ENCODE measurements around the gene TGM6. TPM values are rescaled to one million over a fixed set of nuclear protein-coding genes. Genes with fewer than 3 reads are reported as not detected.
"Not testable (repeated sequence)": the region's sequence is repeated elsewhere in the genome, so short reads cannot be mapped to it uniquely, and the experiment has no call there.

TGM6 gene
- total RNA-seq, 4 donors from 2014 or later = not detected

DNA sequence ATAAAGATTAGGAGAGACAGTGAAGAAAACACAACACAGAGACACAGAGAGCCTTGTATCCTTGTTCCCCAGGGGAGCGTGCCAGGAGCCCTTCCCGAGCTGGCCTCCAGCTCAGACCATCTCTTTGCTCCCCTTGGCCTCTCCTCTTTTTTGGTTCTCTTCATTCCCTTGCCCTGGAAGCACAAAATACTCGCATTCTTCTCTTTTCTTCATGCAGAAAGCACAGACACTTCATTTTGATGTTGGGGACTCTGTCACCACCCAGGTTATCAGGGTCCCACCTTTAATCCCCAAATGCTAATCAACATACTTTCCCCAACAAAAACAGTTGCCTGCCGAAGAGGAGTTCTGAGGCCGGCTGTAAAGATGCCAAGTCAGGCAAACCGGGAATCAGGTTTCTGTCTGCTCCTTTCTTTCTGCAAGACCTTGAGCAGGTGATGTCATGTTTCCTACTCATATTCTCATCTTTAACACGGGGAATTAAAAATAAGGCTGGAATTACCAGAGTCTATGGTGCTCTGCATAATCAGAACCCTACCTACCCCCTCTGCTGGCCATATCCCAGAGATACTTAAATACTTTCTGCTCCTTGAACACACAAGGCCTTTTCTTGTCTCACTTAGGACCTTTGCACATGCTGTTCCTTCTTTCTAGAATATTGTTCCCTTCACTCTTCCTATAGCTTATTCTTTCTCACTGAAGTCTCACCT is 21.7 kb downstream of the TGM6 start:
- DNase-seq (ENCODE audit: low spot score) (no peak), ATAC-seq (ENCODE audit: low FRiP score) (no peak)
- no peak for TF ChIP-seq CTCF (IDR thresholded peaks at IDR 0.05)

GRCh38 chr20:2403291-2404052 is 22.8 kb downstream of the TGM6 start:
- no peak for ATAC-seq (ENCODE audit: low FRiP score)
- TF ChIP-seq CTCF (IDR thresholded peaks at IDR 0.05) = no peak
- DNase-seq (ENCODE audit: low spot score) = no peak

DNA sequence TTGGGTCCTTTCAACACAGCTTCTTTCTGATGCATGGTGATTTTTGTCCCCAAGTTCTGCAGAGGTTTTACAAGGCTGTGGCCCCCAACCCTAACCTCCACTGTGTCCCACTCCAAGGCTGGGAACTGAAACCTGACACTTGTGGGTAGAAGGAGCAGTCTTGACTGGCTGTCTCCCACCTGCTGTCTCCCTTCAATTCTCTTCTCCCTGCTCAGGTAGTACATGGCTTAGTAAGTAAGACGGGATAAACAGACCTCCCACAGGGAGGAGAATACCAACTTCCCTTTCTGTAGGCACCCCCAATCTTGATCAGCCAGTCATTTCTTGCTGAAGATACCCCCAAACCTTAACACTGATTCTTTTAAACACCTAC is 25.0 kb downstream of the TGM6 start:
- TF ChIP-seq CTCF (IDR thresholded peaks at IDR 0.05) = no peak
- ATAC-seq (ENCODE audit: low FRiP score) = no peak

DNA sequence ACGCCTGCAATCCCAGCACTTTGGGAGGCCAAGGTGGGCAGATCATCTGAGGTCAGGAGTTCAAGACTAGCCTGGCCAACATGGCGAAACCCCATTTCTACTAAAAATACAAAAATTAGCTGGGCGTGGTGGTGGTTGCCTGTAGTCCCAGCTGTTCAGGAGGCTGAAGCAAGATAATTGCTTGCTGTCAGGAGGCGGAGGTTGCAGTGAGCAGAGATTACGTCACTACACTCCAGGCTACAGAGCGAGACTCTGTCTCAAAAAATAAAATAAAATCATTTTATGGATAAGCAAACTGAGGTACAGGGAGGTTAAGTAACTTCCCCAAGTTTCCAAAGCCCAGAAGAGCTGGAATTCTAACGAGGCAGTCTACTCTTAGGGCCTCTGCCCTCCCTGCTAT is 26.7 kb downstream of the TGM6 start:
- not testable (repeated sequence) for ATAC-seq (ENCODE audit: low FRiP score); DNase-seq (ENCODE audit: low spot score)

More for the DNA sequence above, 25.0 kb downstream of the TGM6 start:
- DNase-seq (ENCODE audit: low spot score) = no peak

- no peak for ATAC-seq (ENCODE audit: low FRiP score)
- TF ChIP-seq CTCF (IDR thresholded peaks at IDR 0.05) = no peak
- DNase-seq (ENCODE audit: low spot score) = no peak
Observed at GRCh38 chr20:2408111-2408510, 27.4 kb downstream of the TGM6 start.

DNA sequence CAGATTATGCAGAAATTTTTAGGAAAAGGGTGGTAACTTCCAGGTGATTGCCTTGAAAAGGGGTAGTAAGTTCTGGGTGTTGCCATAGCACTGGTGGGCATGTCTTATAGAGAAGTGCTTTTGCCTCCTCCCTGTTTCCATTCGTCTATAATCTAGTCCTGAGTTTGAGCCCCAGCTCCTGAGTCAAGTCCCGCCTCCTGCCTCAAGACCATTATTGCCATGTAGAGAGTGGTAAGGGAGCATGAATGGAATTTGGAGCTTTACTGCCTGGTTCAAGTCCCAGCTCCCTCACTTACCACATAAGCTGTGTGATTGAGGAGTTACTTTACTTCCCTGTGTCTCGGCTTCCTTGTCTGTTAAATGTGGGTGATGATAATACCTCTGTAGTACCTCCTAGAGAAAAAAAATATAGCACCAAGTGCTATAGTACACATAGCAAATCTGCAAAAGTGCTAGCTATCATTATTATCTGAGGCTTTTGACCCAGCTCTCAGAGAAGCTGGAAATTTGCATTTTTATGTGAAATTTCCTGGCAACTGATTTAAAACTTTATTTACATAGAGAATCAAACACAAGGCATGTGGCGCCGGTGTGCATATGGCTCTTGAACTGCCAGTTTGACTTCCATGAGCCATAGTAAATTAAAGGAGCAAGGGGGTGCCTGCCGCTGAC is 36.0 kb downstream of the TGM6 start:
- DNase-seq (ENCODE audit: low spot score) = no peak
- no peak for TF ChIP-seq CTCF (IDR thresholded peaks at IDR 0.05)
- no peak for ATAC-seq (ENCODE audit: low FRiP score)

- DNase-seq (ENCODE audit: low spot score) (no peak), ATAC-seq (ENCODE audit: low FRiP score) (no peak)
- no peak for TF ChIP-seq CTCF (IDR thresholded peaks at IDR 0.05)
Observed at GRCh38 chr20:2417213-2417541, 36.5 kb downstream of the TGM6 start.

Measured in omental fat pad (tissue), 4 donors.